GM23338 (cell line): ENCODE data around the gene NDOR1. TPM values are rescaled to one million over a fixed set of nuclear protein-coding genes. Genes with fewer than 3 reads are reported as not detected.

ENCODE experiments used
- ATAC-seq: fragments of 200-7000 bp; cut with Tn5 transposase; 3 replicates; pipeline ENCODE4 v1.9.1; 2020
- DNase-seq: peaks from one replicate; pipeline ENCODE4 v3.0.0-alpha.2; 2015; ENCODE audit warnings: low spot score
- H2AFZ ChIP-seq: fragments of 200-600 bp; sonication (generic); 2 replicates; pipeline ENCODE4 v1.8.0; 2016; ENCODE audit warnings: antibody characterized with exemption, mild to moderate bottlenecking, moderate library complexity
- H3F3A ChIP-seq: fragments of 200-600 bp; sonication (generic); replicated peaks from 2 replicates; pipeline ENCODE4 v1.8.0; 2017; ENCODE audit warnings: antibody characterized with exemption, mixed run types, low read depth
- H3K27ac ChIP-seq: fragments of 200-600 bp; sonication (generic); 2 replicates; pipeline ENCODE4 v1.6.1; 2016; ENCODE audit warnings: low read depth
- H3K27me3 ChIP-seq: fragments of 200-600 bp; sonication (generic); 2 replicates; pipeline ENCODE4 v1.8.0; 2016; ENCODE audit warnings: mild to moderate bottlenecking, mixed run types, moderate library complexity; ENCODE audit not compliant: insufficient read depth
- H3K36me3 ChIP-seq: fragments of 200-600 bp; sonication (generic); 2 replicates; pipeline ENCODE4 v1.8.0; 2016; ENCODE audit warnings: mild to moderate bottlenecking; ENCODE audit not compliant: insufficient read depth
- H3K4me1 ChIP-seq: fragments of 200-600 bp; sonication (generic); 2 replicates; pipeline ENCODE4 v1.8.0; 2016; ENCODE audit warnings: mild to moderate bottlenecking, moderate library complexity; ENCODE audit not compliant: insufficient read depth
- H3K4me2 ChIP-seq: fragments of 200-600 bp; sonication (generic); 2 replicates; pipeline ENCODE4 v1.7.1; 2017; ENCODE audit warnings: mixed run types
- H3K4me3 ChIP-seq: fragments of 200-600 bp; sonication (generic); 2 replicates; pipeline ENCODE4 v1.6.1; 2016; ENCODE audit warnings: mixed run types
- H3K79me2 ChIP-seq: fragments of 200-600 bp; sonication (generic); replicated peaks from 2 replicates; pipeline ENCODE4 v1.8.0; 2017; ENCODE audit warnings: mild to moderate bottlenecking; ENCODE audit not compliant: insufficient read depth
- H3K9me2 ChIP-seq: fragments of 200-600 bp; sonication (generic); 2 replicates; pipeline ENCODE4 v1.8.0; 2017; ENCODE audit not compliant: insufficient read depth
- H4K20me1 ChIP-seq: fragments of 200-600 bp; sonication (generic); replicated peaks from 2 replicates; pipeline ENCODE4 v1.8.0; 2017; ENCODE audit warnings: mild to moderate bottlenecking; ENCODE audit not compliant: insufficient read depth
- H3K27ac Mint-ChIP-seq: 2 replicates; pipeline ENCODE4 v1.8.0; 2020; ENCODE audit warnings: inconsistent platforms, mild to moderate bottlenecking, moderate library complexity, mixed read lengths
- H3K27me3 Mint-ChIP-seq: 3 replicates; pipeline ENCODE4 v1.8.0; 2022; ENCODE audit warnings: low read depth, mild to moderate bottlenecking, moderate library complexity, mixed read lengths, inconsistent platforms; ENCODE audit not compliant: insufficient read depth, poor library complexity
- H3K36me3 Mint-ChIP-seq: 3 replicates; pipeline ENCODE4 v1.8.0; 2021; ENCODE audit warnings: low read depth, mild to moderate bottlenecking, inconsistent platforms, moderate library complexity, mixed read lengths
- H3K4me1 Mint-ChIP-seq: 3 replicates; pipeline ENCODE4 v1.8.0; 2020; ENCODE audit warnings: mild to moderate bottlenecking, inconsistent platforms, mixed read lengths
- H3K4me3 Mint-ChIP-seq: 3 replicates; pipeline ENCODE4 v1.8.0; 2021; ENCODE audit warnings: moderate library complexity, mild to moderate bottlenecking, inconsistent platforms, mixed read lengths
- H3K9me3 Mint-ChIP-seq: 3 replicates; pipeline ENCODE4 v1.8.0; 2020; ENCODE audit warnings: moderate library complexity, mild to moderate bottlenecking, inconsistent platforms, mixed read lengths
- CREB1 ChIP-seq: fragments of 250-450 bp; sonication (Bioruptor Pico); IDR thresholded peaks from 2 replicates; pipeline ENCODE4 v1.5.0; 2020; ENCODE audit warnings: low read depth, mild to moderate bottlenecking, moderate library complexity
- ZNF114 ChIP-seq: fragments of 250-450 bp; sonication (Bioruptor Pico); IDR thresholded peaks from 2 replicates; pipeline ENCODE4 v1.5.0; 2020; ENCODE audit warnings: mild to moderate bottlenecking, moderate library complexity
- polyA plus RNA-seq: library from polyadenylated mRNA; unstranded; fragments of >200 nt; fragmentation: Nextera tagmentation; extraction: Ambion mirVana; gene quantifications from 2 replicates; pipeline ENCODE4 v1.2.1, GENCODE V29; 2016
- total RNA-seq: library from RNA; depleted of rRNA; stranded (reverse); fragments of >200 nt; shearing (Covaris generic); gene quantifications from 2 replicates; pipeline ENCODE4 v1.2.3, GENCODE V29; 2014
- TF ChIP-seq, protein P1 (sequence below): IDR thresholded peaks from one replicate; pipeline ENCODE4 v1.6.1; 2018; ENCODE audit warnings: antibody characterized with exemption; ENCODE audit not compliant: unreplicated experiment
- TF ChIP-seq, protein P2 (sequence below): fragments of 250-450 bp; sonication (Bioruptor Pico); IDR thresholded peaks from 2 replicates; pipeline ENCODE4 v1.5.0; 2020; ENCODE audit warnings: mild to moderate bottlenecking, moderate library complexity

The NDOR1 gene
- total and polyA plus RNA-seq, 2 experiments from 2014 or later: 19.4 to 38.1 TPM

GRCh38 chr9:137172901-137173795, 32.4 kb upstream of the NDOR1 start:
- Histone ChIP-seq H3K9me2 (no peaks in the 10 kb centered on the region), H3K4me2 (no peak overlapping the region), H3K36me3 (no peaks in the 10 kb centered on the region), H3F3A (peaks cover 7% of the 10 kb centered on the region; the same call in 1 of the 2 replicates), H3K27ac (no peak overlapping the region), H3K4me3 (no peak overlapping the region), H3K79me2 (no peaks in the 10 kb centered on the region), H3K4me1 (no peaks in the 10 kb centered on the region; the same call in 1 of the 2 replicates), H2AFZ (no peak overlapping the region), H4K20me1 (no peaks in the 10 kb centered on the region), H3K27me3 (peaks cover 35% of the 10 kb centered on the region)
- Mint-ChIP-seq H3K27ac (no peak overlapping the region), H3K27me3 (peaks cover 32% of the 10 kb centered on the region), H3K9me3 (no peaks in the 10 kb centered on the region), H3K36me3 (peaks cover 4% of the 10 kb centered on the region; the same call in 1 of the 3 replicates), H3K4me3 (no peak overlapping the region), H3K4me1 (peaks cover 5% of the 10 kb centered on the region)
- DNase-seq (no peak), ATAC-seq (no peak)
- TF ChIP-seq, protein P1, sequence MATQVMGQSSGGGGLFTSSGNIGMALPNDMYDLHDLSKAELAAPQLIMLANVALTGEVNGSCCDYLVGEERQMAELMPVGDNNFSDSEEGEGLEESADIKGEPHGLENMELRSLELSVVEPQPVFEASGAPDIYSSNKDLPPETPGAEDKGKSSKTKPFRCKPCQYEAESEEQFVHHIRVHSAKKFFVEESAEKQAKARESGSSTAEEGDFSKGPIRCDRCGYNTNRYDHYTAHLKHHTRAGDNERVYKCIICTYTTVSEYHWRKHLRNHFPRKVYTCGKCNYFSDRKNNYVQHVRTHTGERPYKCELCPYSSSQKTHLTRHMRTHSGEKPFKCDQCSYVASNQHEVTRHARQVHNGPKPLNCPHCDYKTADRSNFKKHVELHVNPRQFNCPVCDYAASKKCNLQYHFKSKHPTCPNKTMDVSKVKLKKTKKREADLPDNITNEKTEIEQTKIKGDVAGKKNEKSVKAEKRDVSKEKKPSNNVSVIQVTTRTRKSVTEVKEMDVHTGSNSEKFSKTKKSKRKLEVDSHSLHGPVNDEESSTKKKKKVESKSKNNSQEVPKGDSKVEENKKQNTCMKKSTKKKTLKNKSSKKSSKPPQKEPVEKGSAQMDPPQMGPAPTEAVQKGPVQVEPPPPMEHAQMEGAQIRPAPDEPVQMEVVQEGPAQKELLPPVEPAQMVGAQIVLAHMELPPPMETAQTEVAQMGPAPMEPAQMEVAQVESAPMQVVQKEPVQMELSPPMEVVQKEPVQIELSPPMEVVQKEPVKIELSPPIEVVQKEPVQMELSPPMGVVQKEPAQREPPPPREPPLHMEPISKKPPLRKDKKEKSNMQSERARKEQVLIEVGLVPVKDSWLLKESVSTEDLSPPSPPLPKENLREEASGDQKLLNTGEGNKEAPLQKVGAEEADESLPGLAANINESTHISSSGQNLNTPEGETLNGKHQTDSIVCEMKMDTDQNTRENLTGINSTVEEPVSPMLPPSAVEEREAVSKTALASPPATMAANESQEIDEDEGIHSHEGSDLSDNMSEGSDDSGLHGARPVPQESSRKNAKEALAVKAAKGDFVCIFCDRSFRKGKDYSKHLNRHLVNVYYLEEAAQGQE: no peak
- TF ChIP-seq CREB1 (no peak), ZNF114 (no peak)
- TF ChIP-seq, protein P2, sequence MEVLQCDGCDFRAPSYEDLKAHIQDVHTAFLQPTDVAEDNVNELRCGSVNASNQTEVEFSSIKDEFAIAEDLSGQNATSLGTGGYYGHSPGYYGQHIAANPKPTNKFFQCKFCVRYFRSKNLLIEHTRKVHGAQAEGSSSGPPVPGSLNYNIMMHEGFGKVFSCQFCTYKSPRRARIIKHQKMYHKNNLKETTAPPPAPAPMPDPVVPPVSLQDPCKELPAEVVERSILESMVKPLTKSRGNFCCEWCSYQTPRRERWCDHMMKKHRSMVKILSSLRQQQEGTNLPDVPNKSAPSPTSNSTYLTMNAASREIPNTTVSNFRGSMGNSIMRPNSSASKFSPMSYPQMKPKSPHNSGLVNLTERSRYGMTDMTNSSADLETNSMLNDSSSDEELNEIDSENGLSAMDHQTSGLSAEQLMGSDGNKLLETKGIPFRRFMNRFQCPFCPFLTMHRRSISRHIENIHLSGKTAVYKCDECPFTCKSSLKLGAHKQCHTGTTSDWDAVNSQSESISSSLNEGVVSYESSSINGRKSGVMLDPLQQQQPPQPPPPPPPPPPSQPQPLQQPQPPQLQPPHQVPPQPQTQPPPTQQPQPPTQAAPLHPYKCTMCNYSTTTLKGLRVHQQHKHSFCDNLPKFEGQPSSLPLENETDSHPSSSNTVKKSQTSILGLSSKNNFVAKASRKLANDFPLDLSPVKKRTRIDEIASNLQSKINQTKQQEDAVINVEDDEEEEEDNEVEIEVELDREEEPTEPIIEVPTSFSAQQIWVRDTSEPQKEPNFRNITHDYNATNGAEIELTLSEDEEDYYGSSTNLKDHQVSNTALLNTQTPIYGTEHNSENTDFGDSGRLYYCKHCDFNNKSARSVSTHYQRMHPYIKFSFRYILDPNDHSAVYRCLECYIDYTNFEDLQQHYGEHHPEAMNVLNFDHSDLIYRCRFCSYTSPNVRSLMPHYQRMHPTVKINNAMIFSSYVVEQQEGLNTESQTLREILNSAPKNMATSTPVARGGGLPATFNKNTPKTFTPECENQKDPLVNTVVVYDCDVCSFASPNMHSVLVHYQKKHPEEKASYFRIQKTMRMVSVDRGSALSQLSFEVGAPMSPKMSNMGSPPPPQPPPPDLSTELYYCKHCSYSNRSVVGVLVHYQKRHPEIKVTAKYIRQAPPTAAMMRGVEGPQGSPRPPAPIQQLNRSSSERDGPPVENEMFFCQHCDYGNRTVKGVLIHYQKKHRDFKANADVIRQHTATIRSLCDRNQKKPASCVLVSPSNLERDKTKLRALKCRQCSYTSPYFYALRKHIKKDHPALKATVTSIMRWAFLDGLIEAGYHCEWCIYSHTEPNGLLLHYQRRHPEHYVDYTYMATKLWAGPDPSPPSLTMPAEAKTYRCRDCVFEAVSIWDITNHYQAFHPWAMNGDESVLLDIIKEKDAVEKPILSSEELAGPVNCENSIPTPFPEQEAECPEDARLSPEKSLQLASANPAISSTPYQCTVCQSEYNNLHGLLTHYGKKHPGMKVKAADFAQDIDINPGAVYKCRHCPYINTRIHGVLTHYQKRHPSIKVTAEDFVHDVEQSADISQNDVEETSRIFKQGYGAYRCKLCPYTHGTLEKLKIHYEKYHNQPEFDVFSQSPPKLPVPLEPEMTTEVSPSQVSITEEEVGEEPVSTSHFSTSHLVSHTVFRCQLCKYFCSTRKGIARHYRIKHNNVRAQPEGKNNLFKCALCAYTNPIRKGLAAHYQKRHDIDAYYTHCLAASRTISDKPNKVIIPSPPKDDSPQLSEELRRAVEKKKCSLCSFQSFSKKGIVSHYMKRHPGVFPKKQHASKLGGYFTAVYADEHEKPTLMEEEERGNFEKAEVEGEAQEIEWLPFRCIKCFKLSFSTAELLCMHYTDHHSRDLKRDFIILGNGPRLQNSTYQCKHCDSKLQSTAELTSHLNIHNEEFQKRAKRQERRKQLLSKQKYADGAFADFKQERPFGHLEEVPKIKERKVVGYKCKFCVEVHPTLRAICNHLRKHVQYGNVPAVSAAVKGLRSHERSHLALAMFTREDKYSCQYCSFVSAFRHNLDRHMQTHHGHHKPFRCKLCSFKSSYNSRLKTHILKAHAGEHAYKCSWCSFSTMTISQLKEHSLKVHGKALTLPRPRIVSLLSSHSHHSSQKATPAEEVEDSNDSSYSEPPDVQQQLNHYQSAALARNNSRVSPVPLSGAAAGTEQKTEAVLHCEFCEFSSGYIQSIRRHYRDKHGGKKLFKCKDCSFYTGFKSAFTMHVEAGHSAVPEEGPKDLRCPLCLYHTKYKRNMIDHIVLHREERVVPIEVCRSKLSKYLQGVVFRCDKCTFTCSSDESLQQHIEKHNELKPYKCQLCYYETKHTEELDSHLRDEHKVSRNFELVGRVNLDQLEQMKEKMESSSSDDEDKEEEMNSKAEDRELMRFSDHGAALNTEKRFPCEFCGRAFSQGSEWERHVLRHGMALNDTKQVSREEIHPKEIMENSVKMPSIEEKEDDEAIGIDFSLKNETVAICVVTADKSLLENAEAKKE (CRISPR knock-in tag): no peak
